HUES48 (cell line): Measurements from ENCODE around the gene AMPD3.
"Not testable (repeated sequence)": the region's sequence is repeated elsewhere in the genome, so short reads cannot be mapped to it uniquely, and the experiment has no call there.

Experiments used
- H3K27ac ChIP-seq: one replicate; pipeline ENCODE4 v1.7.0; 2013; ENCODE audit warnings: low read depth, low read length, inconsistent platforms
- H3K27me3 ChIP-seq: 2 replicates; pipeline ENCODE4 v1.6.1; 2013; ENCODE audit warnings: mild to moderate bottlenecking, low read length; ENCODE audit not compliant: control insufficient read depth, insufficient read depth
- H3K36me3 ChIP-seq: 2 replicates; pipeline ENCODE4 v1.6.1; 2013; ENCODE audit warnings: low read length; ENCODE audit not compliant: control insufficient read depth, insufficient read depth
- H3K4me1 ChIP-seq: 2 replicates; pipeline ENCODE4 v1.6.1; 2013; ENCODE audit warnings: mild to moderate bottlenecking, low read length; ENCODE audit not compliant: control insufficient read depth, insufficient read depth
- H3K4me3 ChIP-seq: 2 replicates; pipeline ENCODE4 v1.5.1; 2013; ENCODE audit warnings: mild to moderate bottlenecking, low read depth, low read length
- H3K9ac ChIP-seq: 2 replicates; pipeline ENCODE4 v1.6.1; 2013; ENCODE audit warnings: mild to moderate bottlenecking, low read depth, low read length, moderate library complexity
- H3K9me3 ChIP-seq: 2 replicates; pipeline ENCODE4 v1.6.1; 2013; ENCODE audit warnings: low read length; ENCODE audit not compliant: control insufficient read depth, insufficient read depth

AMPD3 gene

GRCh38 chr11:10414659-10415058 lies 40.4 kb upstream of the AMPD3 start:
- Histone ChIP-seq H3K27me3 (no peaks in the 10 kb centered on the region), H3K9me3 (no peaks in the 10 kb centered on the region), H3K27ac (no peak overlapping the region), H3K9ac (no peak overlapping the region), H3K4me3 (no peak overlapping the region), H3K36me3 (no peaks in the 10 kb centered on the region), H3K4me1 (no peaks in the 10 kb centered on the region)

GRCh38 chr11:10415817-10416392 lies 39.2 kb upstream of the AMPD3 start:
- Histone ChIP-seq H3K27me3 (no peaks in the 10 kb centered on the region), H3K36me3 (no peaks in the 10 kb centered on the region), H3K4me3 (no peak overlapping the region), H3K9me3 (no peaks in the 10 kb centered on the region), H3K4me1 (no peaks in the 10 kb centered on the region), H3K27ac (no peak overlapping the region), H3K9ac (no peak overlapping the region)

GRCh38 chr11:10418259-10418949 lies 36.7 kb upstream of the AMPD3 start:
- Histone ChIP-seq H3K4me1 (no peaks in the 10 kb centered on the region), H3K4me3 (no peak overlapping the region), H3K9ac (no peak overlapping the region), H3K27me3 (no peaks in the 10 kb centered on the region), H3K27ac (no peak overlapping the region), H3K36me3 (no peaks in the 10 kb centered on the region), H3K9me3 (no peaks in the 10 kb centered on the region)

- Histone ChIP-seq H3K9me3 (no peaks in the 10 kb centered on the region), H3K9ac (no peak overlapping the region), H3K4me3 (no peak overlapping the region), H3K4me1 (no peaks in the 10 kb centered on the region), H3K36me3 (no peaks in the 10 kb centered on the region), H3K27ac (no peak overlapping the region), H3K27me3 (no peaks in the 10 kb centered on the region)
These were observed 36.1 kb upstream of the AMPD3 start for GRCh38 chr11:10418950-10419310.

- no peak overlapping the region for H3K27ac ChIP-seq
- no peak overlapping the region for H3K9ac ChIP-seq
- no peaks in the 10 kb centered on the region for H3K36me3 ChIP-seq
- no peak overlapping the region for H3K4me3 ChIP-seq
- no peaks in the 10 kb centered on the region for H3K27me3 ChIP-seq
- H3K4me1 ChIP-seq, result no peaks in the 10 kb centered on the region
- H3K9me3 ChIP-seq, result no peaks in the 10 kb centered on the region
These were observed 28.6 kb upstream of the AMPD3 start for GRCh38 chr11:10426475-10426874.

- no peaks in the 10 kb centered on the region for H3K36me3 ChIP-seq
- H3K9me3 ChIP-seq, result no peaks in the 10 kb centered on the region
- no peaks in the 10 kb centered on the region for H3K4me1 ChIP-seq
- no peaks in the 10 kb centered on the region for H3K27me3 ChIP-seq
- no peak overlapping the region for H3K9ac ChIP-seq
- no peak overlapping the region for H3K4me3 ChIP-seq
- H3K27ac ChIP-seq, result no peak overlapping the region
These were observed 26.6 kb upstream of the AMPD3 start for GRCh38 chr11:10428453-10428852.

DNA sequence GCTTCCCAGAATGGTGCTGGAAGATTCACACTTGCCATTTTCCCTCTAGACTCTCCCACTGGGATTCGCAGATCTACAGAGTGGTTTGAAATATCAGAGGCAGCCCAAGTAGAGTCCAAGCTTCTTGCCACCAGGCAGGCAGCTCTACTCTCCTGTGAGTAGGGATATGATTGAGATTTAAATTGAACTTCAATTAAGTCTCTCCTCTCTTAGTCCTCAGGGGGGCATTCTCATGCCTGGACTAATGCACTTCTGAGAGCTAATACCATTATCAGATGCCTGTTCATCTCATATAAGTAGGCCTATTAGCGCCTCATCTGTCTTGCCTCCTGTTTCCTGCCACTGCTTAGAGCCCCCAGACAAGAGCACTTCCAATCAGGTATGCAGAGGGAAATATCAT lies 25.5 kb upstream of the AMPD3 start:
- Histone ChIP-seq H3K9me3 (no peaks in the 10 kb centered on the region), H3K4me3 (no peak overlapping the region), H3K27me3 (no peaks in the 10 kb centered on the region), H3K27ac (no peak overlapping the region), H3K4me1 (no peaks in the 10 kb centered on the region), H3K36me3 (no peaks in the 10 kb centered on the region), H3K9ac (no peak overlapping the region)

DNA sequence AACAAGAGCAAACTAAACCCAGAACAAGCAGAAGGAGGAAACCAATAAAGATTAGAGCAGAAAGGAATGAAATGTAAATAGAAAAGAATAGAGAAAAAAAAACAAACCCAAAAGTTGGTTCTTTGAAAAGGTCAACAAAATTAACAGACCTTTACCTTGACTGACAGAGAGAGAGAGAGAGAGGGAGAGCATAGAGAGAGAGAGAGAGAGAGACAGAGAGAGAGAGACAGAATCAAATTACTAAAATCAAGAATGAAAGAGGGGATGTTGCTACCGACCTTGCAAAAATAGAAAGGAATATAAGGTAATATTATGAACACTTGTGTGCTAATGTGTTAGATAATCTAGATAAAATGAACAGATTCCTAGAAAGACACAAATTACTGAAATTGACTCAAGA lies 22.6 kb upstream of the AMPD3 start:
- Histone ChIP-seq H3K4me1 (no peaks in the 10 kb centered on the region), H3K27me3 (no peaks in the 10 kb centered on the region), H3K4me3 (no peak overlapping the region), H3K36me3 (no peaks in the 10 kb centered on the region), H3K9ac (no peak overlapping the region), H3K9me3 (no peaks in the 10 kb centered on the region), H3K27ac (no peak overlapping the region)

DNA sequence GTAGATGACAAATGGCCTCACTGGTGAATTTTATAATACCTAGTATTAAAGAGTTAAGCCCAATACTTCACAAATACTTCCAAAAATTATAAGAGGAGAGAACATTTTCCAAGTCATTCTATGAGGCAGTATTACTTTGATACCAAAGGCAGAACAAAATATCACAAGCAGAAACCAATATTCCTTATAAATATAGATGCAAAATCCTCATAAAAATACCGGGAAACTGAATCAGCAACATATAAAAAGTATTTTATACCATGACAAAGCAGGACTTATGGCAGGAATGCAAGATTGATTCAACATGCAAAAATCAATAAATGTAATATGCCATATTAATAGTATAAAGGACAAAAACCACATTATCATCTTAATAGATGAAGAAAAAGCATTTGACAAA lies 22.1 kb upstream of the AMPD3 start:
- Histone ChIP-seq H3K9me3 (no peaks in the 10 kb centered on the region), H3K27ac (no peak overlapping the region), H3K4me1 (no peaks in the 10 kb centered on the region), H3K36me3 (no peaks in the 10 kb centered on the region), H3K9ac (no peak overlapping the region), H3K27me3 (no peaks in the 10 kb centered on the region), H3K4me3 (no peak overlapping the region)

DNA sequence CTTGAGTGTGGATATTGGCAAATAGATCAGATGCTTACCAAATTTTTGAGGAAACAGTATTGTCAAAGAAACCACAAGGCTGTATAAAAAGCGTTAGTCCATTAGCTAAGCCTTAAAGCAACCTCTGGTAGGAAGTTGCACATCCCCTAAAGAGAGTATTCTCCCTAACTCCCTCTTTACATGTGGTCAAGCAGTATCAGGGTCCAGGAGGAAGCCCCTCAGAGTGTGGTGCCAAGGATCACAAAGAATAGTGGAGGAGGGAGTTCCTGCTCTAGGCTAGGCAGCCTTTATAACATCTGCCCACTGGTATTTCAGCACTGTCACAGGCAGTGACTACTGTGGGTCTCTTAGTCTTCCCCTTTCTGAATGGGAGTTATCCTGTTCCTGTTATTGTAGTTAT lies 18.8 kb upstream of the AMPD3 start:
- Histone ChIP-seq H3K9ac (no peak overlapping the region), H3K4me3 (no peak overlapping the region), H3K27ac (no peak overlapping the region)

GRCh38 chr11:10436683-10437082 lies 18.4 kb upstream of the AMPD3 start:
- H3K27me3 ChIP-seq, H3K4me1 ChIP-seq, H3K36me3 ChIP-seq, H3K9me3 ChIP-seq, H3K4me3 ChIP-seq, H3K9ac ChIP-seq, H3K27ac ChIP-seq: not testable (repeated sequence)

More for the DNA sequence above, 18.8 kb upstream of the AMPD3 start:
- 0 out of 2 replicates have a peak, but pooled peaks cover 4% of the 10 kb centered on the region for H3K4me1 ChIP-seq
- no peaks in the 10 kb centered on the region for H3K9me3 ChIP-seq
- no peaks in the 10 kb centered on the region for H3K36me3 ChIP-seq
- H3K27me3 ChIP-seq, result no peaks in the 10 kb centered on the region
